NCI-H524 (cell line): ENCODE data around the gene KHDC4.
A peak's percentile ranks its signal among the peaks of the same experiment; 100 is the strongest.

ENCODE experiments used
- DNase-seq, 2 experiments: peaks; one replicate each; lab custom pipeline; 2025; lab: John Stamatoyannopoulos, UW

The KHDC4 gene

GRCh38 chr1:155934097-155934935 is at the start of gene KHDC4:
Gene KHDC4 (minus strand): TSS chr1:155934413. CDS start chr1:155934373, 40 bp downstream.
- peak; percentile 95 to 99 for DNase-seq

- no peak for DNase-seq
Observed at GRCh38 chr1:155983191-155984024, 49.2 kb upstream of the KHDC4 start.

GRCh38 chr1:155982106-155982505 is 47.9 kb upstream of the KHDC4 start:
- DNase-seq = no peak

GRCh38 chr1:155981266-155982088 is 47.3 kb upstream of the KHDC4 start:
- no peak for DNase-seq

GRCh38 chr1:155979597-155980343 is 45.6 kb upstream of the KHDC4 start:
- no peak for DNase-seq

GRCh38 chr1:155978973-155979429 is 44.8 kb upstream of the KHDC4 start:
- no peak for DNase-seq

- peak in 1 of 2 experiments; percentile 56 for DNase-seq
Observed at GRCh38 chr1:155978325-155978972, 44.2 kb upstream of the KHDC4 start, which contains the start of gene ARHGEF2. Gene ARHGEF2 (minus strand): TSS chr1:155978547. CDS start chr1:155978427, 120 bp downstream.

GRCh38 chr1:155977690-155978324 is 43.6 kb upstream of the KHDC4 start:
- peak in 1 of 2 experiments; percentile 13 for DNase-seq

- DNase-seq = no peak
Observed at GRCh38 chr1:155976913-155977689, 42.9 kb upstream of the KHDC4 start.

- peak; percentile 77 to 90 for DNase-seq
Observed at GRCh38 chr1:155976062-155976912, 42.1 kb upstream of the KHDC4 start.

GRCh38 chr1:155975375-155976061 is 41.3 kb upstream of the KHDC4 start:
- peak in 1 of 2 experiments; percentile 27 for DNase-seq

GRCh38 chr1:155974208-155975115 is 40.2 kb upstream of the KHDC4 start:
- DNase-seq = peak; percentile 18 to 42

- no peak for DNase-seq
Observed at GRCh38 chr1:155973723-155974122, 39.5 kb upstream of the KHDC4 start.

GRCh38 chr1:155971910-155972809 is 37.9 kb upstream of the KHDC4 start:
- no peak for DNase-seq

- DNase-seq = peak; percentile 59 to 71
Observed at GRCh38 chr1:155970531-155971167, 36.4 kb upstream of the KHDC4 start.
